Stimulated activated CD4-positive, alpha-beta T cell treated with anti-CD3 and anti-CD28 coated beads, Interleukin-4, amount 100 ng/mL, for 4 hours (primary cell): Measurements from ENCODE around the gene NEK11.

Experiments
- DNase-seq, 2 experiments: peaks; one replicate each; pipeline ENCODE4 v3.0.0-alpha.2; 2020

The NEK11 gene

GRCh38 chr3:131026321-131027151 is at the start of gene NEK11, which contains the start of gene ASTE1:
Gene NEK11 (plus strand): TSS chr3:131026877. CDS start chr3:131029709, 2,832 bp downstream.
Gene ASTE1 (minus strand): TSS chr3:131026825. CDS start chr3:131025306, 1,519 bp downstream.
- DNase-seq: peak; percentile 84 to 87

- no peak for DNase-seq
These were observed 47.6 kb upstream of the NEK11 start for GRCh38 chr3:130979117-130979516.

- DNase-seq: no peak
These were observed 45.2 kb upstream of the NEK11 start for GRCh38 chr3:130981469-130981868.

DNA sequence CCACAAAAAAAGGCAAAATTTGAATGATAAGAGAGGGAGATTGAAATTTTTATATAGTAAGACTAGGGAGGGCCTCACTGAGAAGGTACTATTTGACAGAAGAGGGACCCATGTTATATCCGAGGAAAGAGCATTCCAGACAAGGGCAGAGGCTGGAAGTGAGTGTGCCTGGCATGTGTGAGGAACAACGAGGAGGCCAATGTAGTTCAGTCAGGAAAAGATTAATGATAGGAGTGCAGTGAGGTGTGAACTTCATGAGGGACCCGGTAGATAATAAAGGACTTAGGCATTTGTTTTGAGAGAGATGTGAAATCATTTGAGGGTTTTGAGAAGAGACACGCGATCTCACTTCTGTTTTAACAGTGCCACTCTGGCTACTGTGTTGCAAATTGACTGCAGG is 36.4 kb upstream of the NEK11 start:
- DNase-seq: no peak

DNA sequence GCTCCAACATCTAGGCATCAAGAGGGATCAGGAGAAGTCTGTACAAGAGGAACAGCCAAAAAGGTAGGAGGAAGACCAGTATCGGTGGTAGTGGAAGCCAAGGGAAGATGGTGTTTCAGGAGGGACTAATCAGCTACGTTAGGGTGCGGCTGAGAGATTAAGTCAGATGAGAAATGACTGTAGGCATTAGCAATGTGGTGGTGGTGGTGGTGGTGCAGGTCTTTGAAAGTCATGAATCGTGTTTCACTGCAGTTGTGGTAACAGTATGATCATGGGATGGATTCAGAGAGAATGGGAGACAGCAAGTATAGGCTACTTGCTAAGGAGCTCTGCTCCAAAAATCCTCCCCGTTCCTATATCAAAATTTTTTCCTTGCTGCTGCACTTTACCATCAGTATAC is 35.6 kb upstream of the NEK11 start:
- DNase-seq: no peak

- DNase-seq: no peak
These were observed 34.3 kb upstream of the NEK11 start for GRCh38 chr3:130992344-130992743.

- no peak for DNase-seq
These were observed 29.4 kb upstream of the NEK11 start for GRCh38 chr3:130997289-130997688.

GRCh38 chr3:131001071-131001470 is 25.6 kb upstream of the NEK11 start:
- DNase-seq: no peak

DNA sequence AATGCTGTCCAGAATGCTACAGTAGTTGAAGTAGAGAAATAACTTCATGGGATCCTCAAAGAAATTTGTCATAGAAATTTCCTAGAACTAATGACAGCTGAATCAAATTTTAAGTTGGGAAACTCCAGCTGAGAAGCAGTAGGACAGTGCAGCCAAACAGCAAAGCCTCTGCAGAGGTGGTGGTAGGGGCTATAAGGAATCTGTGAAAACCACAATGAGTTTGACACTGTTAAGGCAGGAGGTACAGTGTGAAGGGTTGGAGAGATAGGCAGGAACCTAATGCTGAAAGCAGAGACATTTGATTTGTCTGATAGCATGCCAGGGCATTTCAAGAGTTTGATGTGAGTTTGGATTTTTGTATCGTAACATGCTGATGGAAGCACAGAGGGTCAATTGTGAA is 22.1 kb upstream of the NEK11 start:
- DNase-seq: no peak

- DNase-seq: no peak
These were observed 19.4 kb upstream of the NEK11 start for GRCh38 chr3:131007256-131007655.

GRCh38 chr3:131007782-131008181 is 18.9 kb upstream of the NEK11 start:
- no peak for DNase-seq

GRCh38 chr3:131008326-131008725 is 18.4 kb upstream of the NEK11 start:
- no peak for DNase-seq

DNA sequence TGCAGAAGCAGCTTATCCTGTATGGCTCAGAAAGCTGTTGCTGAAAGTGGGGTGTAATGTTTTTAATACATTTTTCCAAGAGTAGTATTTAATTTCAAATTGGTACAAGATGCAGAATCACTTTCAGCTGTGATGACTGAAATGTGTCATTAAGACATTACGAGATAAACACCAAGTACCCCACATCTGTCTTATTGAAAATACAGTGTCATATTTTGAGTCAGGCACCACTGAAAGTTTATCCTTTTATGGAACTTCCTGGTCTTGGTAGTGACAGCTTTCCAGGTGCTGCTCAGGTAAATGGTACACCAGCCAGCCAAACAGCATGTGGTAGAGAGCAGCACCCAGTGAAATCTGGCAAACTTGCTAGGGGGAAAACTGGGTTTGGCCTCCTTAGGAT is 17.0 kb upstream of the NEK11 start:
- no peak for DNase-seq

DNA sequence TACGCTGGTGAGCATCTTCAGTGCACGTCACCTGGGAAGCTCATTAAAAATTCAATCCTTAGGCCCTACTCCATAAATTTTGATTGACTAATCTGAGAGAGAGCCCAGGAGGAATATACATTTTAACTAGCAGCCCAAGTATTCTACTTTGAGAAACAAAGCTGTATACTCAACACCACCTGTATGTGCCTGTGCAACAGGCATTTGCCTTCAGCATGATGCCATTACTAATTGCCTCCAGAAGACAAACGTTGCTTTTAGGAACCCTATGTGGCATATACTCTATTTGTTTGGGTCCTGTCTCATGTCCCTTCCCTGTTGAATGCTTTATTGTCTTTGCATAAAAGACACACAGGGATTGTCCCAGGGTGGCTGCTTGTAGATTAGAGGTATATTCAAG is 7.7 kb upstream of the NEK11 start:
- DNase-seq: no peak

GRCh38 chr3:131020122-131020693 is 6.5 kb upstream of the NEK11 start:
- DNase-seq: no peak

GRCh38 chr3:131025539-131025938 is 1.1 kb upstream of the NEK11 start:
- no peak for DNase-seq

- DNase-seq: no peak
These were observed 2.2 kb downstream of the NEK11 start for GRCh38 chr3:131028844-131029243.

DNA sequence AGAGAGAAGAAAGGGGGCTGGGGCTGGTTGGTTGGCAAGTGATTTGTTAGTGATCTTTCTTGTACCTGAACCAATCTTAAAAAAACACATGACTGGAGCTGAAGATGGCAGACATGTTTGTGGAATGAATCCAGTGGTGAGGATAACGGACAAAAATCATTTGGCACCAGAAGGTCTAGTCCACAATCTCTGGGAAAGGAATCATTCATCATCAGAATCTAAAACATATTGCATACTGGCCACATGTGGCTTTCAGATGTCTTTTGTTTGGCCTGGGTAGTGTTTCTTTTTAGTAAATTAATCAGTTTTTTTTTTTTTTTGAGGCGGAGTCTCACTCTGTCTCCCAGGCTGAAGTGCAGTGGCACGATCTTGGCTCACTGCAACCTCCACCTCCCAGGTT is 5.0 kb downstream of the NEK11 start:
- no peak for DNase-seq

GRCh38 chr3:131033480-131034080 is 6.9 kb downstream of the NEK11 start:
- no peak for DNase-seq

DNA sequence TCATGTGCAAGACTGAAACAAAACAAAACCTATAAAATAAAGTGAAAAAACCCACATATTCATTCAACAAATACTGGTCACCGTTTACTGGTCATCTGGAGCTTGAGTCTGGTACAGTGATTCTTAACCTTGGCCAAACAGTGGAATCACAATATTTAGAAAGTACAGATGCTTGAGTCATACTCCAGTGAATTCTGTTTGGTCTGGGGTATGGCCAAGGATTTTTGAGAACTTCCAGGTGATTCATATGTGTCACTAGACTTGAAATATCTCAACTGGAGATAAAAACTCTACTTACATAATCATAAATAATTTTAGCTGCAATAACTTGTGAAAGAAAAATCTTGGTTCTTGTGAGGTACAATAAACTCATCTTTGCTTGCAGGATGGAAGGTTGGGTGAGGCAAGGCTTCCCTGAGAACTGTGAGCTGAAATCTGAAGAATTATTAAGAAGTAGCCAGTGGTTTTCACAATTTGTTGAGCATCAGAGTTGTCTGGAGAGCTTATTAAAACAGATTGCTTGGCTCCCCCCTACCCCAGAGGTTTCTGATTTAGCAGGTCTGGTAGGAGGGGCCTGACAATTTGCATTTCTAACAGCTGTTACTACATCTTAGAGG is 9.6 kb downstream of the NEK11 start:
- DNase-seq: no peak

GRCh38 chr3:131036986-131037385 is 10.3 kb downstream of the NEK11 start:
- DNase-seq: no peak

DNA sequence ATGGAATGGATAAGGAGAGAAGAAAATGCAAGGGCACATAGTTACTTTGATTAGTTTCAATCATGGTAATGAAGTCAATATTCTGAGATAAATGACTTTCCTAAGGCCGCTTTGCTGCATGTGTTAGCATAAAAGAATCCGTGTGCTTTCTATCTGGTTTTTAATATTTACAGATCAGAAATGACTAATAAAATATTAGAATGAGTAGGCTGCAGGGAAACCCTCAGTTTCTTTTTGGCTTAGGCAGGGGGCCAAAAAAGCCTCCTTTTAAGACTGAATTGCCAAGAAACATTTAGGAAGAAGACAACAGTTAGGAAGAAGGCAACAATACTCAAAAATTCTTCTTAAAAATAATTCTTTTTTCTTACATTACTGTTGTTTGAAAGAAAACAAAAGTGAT is 11.6 kb downstream of the NEK11 start:
- no peak for DNase-seq

DNA sequence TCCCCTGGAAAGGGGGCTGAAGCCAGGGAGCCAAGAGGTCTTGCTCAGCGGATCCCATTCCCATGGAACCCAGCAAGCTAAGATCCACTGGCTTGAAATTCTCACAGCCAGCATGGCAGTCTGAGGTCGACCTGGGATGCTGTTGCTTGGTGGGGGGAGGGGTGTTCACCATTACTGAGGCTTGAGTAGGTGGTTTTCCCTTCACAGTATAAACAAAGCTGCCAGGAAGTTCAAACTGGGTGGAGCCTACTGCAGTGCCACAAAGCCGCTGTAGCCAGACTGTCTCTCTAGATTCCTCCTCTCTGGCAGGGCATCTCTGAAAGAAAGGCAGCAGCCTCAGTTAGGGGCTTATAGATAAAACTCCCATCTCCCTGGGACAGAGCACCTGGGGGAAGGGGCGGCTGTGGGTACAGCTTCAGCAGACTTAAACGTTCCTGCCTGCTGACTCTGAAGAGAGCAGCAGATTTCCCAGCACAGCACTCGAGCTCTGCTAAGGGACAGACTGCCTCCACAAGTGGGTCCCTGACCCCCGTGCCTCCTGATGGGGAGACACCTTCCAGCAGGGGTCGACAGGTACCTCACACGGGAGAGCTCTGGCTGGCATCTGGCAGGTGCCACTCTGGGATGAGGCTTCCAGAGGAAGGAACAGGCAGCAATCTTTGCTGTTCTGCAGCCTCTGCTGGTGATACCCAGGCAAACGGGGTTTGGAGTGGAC is 15.8 kb downstream of the NEK11 start:
- DNase-seq: peak in 1 of 2 experiments; percentile 5
